HG03045 (cell line): ENCODE results near the gene MYLK2.
"Not testable (repeated sequence)": the region's sequence is repeated elsewhere in the genome, so short reads cannot be mapped to it uniquely, and the experiment has no call there.

Experiments
- ATAC-seq: cut with Tn5 transposase; IDR thresholded peaks from one replicate; pipeline ENCODE4 v1.9.1; 2021; ENCODE audit warnings: mild to moderate bottlenecking, moderate library complexity; ENCODE audit not compliant: unreplicated experiment

Gene MYLK2

GRCh38 chr20:31815408-31816188 lies 3.6 kb upstream of the MYLK2 start:
- no peak for ATAC-seq

- no peak for ATAC-seq
Measured at GRCh38 chr20:31816221-31816620, 2.9 kb upstream of the MYLK2 start.

DNA sequence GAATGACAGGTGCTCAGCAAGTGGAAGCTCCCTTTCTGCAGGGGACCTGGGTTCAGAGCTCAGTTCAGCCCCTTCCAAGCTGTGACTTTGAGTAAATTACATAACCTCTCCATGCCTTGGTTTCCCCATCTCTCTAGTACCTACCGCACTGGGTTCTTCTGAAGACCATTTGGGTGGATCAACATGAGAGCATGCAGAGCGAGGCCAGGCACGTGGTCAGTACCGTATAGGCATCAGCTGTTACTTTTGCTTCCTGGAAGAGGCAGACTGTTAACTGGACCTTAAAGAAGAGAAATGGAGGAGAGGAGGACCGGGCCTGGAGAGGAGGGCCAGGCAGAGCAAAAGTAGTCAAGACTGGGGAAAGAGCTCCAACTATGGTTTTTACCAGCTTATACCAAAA lies 1.7 kb upstream of the MYLK2 start:
- no peak for ATAC-seq

DNA sequence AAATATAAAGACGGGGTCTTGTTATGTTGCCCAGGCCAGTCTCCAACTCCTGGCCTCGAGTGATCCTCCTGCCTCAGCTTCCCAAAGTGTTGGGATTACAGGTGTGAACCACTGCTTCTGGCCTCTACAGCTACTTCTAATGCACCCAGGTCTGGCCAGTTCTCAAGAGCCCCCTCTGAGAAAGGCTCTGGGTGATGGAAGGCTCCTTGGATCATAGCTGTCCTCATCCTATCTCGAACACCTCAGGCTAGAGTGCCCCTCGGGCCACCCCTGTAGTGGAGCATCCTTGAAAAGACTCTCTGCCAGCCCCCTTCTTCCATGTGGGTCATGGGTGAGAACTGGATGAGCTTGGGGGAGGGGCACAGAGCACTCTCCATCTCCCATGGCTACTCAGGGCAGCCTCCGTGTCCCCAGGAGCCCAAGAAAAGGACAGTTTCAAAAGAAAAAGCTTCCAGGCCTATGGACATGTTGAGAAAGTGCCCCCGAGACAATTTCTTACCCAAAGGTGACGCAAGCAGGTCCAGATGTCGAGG lies 714 bp upstream of the MYLK2 start:
- no peak for ATAC-seq

- ATAC-seq = no peak
Measured at GRCh38 chr20:31820228-31820627, 1.1 kb downstream of the MYLK2 start.

GRCh38 chr20:31821427-31821826 lies 2.3 kb downstream of the MYLK2 start:
- ATAC-seq = no peak

DNA sequence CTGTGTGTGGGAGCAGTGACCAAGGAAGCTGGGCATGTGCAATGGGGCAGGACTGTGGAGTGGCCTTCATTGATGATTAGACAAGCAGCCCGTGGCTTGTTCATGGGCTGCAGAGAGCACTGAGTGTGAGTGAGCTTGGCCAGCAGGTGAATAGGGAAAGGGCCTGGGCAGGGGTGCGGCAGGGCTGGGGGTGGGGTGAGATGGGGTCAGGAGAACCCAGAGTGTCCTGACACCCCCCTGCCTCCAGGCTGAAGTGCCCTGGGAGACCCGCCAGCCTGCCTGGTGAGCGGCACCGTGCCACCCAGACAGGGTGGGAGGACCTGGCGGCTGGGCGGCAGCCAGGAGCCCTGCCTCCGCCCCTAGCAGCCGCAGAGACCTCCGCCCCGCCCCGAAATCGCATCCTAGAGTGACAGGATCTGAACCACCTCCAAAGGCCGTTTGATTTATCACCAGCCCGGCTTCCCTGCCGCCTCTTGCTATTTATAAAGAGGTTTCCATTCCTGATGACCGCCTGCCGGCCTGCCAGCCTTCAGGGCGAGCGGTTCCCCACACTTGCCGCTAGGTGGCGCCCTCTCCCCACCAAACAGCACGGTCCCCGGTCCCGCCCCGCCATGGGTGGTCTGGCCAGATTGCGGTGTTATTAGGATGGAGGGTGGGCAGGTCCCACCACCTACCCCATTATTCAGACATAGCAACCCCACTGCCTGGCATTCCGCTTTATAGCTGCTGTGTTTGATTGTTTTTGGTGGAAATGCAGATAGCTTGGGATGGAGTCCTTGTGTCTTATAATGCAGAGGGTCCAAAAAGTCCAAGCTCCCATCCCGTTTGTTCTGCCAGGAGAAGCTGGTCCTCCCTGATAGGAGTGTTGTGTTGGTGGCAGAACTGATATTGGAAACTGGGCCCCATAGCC lies 3.5 kb downstream of the MYLK2 start:
- ATAC-seq = no peak

- ATAC-seq = no peak
Measured at GRCh38 chr20:31823360-31824124, 4.4 kb downstream of the MYLK2 start.

DNA sequence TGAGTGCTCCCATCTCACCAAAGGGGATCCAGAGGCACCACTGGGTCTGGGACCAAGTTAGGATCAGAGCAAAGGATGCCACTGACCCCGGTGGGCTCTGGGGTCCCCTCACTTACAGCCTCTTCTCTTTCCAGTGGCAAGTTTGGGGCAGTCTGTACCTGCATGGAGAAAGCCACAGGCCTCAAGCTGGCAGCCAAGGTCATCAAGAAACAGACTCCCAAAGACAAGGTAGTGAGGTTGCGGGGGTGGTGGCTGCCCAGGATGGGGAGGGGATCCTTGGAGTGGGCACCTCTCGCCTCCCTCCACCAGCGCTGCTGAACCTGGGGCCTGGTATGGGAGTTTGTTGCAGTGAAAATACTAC lies 4.9 kb downstream of the MYLK2 start:
- no peak for ATAC-seq

DNA sequence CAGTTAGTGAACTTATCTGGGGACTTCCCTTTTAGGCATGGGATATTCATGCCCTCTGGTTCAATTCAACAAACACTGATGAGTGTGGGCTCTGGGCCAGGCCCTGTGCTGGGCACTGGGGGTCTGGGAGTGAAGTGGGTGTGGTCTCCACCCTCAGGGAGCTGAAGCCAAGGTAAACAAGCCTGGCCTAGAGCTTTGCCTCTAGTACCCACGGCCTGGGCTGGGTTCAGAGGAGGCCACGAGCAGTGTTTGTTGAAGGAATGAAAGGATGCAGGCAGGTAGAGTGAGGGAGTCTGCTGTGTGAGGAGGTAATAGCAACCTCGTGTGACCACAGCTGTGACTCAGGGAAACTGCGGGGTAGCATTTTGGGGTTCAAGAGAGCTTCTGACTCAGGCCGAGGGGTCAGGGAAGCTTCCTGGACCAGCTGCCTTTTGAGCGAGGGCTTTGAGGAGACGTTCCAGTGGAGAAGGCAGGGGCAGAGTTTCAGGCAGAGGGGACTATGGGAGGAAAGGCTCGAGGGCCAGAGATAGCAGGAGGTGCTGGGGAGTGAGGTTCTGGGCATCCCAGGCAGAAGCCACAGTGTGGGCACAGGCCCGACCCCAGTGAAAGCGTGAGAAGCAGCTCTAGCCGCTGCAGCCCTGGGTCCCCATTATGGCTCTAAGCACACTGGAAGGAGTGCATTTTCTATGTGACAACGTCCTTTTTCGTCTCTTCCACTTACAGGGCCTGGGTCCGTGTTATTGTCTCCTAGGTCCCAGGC lies 5.6 kb downstream of the MYLK2 start:
- no peak for ATAC-seq

GRCh38 chr20:31826074-31826473 lies 6.9 kb downstream of the MYLK2 start:
- no peak for ATAC-seq

DNA sequence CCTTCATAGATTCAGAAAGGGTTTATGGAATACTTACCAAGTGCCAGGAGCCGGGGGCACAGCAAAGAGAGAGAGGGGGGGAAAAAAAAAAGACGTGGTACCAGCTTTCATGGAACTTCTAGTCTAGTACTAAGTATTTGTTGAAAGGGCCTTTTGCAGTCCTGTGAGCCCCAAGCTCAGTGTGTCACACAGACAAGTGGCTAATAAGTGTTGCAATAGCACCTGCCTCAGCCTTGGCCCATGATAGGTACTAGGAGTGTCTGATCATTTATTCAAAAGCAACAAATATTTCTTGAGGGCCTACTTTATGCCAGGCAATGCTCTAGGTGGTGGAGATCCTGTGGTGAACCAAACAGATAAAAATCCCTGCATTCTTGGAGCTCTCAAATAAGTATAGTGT lies 7.9 kb downstream of the MYLK2 start:
- no peak for ATAC-seq

GRCh38 chr20:31828016-31828415 lies 8.9 kb downstream of the MYLK2 start:
- not testable (repeated sequence) for ATAC-seq

- no peak for ATAC-seq
Measured at GRCh38 chr20:31829731-31830130, 10.6 kb downstream of the MYLK2 start.

DNA sequence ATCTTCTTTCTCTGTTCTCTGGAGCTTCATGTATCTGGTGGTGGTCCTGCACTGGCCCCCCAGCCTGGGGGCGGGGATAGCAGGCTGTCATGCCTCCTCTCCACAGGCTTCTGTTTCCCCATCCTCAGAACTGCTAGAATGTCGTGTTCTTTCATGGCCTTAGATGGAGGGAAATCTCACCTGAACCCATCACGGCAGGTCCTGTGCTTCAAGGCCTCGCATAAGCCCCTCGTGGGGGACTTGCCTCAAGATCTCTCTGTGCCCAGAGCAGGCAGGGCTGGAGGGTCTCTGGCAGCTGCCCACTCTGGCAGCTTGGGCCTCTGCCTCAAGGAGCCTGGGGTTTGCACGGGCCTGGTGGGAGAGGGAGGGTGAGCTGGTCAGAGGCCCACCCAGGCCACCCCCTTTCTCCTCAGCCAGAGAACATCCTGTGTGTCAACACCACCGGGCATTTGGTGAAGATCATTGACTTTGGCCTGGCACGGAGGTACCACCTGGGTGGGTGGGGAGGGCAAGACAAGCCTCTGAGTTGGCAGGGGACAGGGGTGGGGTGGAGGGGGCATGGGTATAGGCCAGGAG lies 11.3 kb downstream of the MYLK2 start:
- no peak for ATAC-seq

DNA sequence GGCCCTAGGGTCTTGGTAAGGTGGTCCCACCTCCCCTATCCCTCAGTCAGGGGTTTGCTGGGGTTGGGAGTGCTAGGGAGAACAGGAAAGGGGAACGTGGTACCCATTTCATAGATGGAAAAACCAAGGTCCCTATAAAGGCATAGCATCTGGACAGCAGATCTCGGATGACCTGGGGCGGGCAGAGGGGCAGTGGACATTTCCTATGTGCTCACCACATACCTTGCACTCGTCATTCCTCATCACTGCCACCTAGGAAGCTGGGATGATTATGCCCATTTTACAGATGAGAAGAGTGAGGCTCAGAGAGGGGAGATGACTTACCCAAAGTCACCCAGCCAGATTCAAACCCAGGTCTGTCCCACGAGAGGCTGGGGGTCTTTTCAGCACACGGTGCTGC lies 12.1 kb downstream of the MYLK2 start:
- no peak for ATAC-seq

DNA sequence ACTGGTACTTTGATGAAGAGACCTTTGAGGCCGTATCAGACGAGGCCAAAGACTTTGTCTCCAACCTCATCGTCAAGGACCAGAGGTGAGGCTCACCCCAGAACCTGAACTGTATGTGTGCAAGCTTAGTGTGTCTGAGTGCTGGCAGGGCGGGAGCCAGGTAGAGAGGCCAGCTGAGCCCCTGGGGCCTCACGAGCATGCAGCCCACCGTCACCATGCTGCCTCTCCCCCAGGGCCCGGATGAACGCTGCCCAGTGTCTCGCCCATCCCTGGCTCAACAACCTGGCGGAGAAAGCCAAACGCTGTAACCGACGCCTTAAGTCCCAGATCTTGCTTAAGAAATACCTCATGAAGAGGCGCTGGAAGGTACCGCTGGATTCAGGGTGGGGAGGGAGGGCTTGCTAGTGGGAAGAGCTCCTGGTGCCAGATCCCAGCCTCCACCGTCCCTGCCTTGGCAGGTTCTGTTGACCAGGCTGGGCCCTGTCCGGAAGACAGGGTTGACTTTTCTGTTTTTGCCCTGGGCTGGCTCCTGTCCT lies 12.7 kb downstream of the MYLK2 start:
- ATAC-seq = no peak

- no peak for ATAC-seq
Measured at GRCh38 chr20:31833130-31833930, 14.2 kb downstream of the MYLK2 start.

DNA sequence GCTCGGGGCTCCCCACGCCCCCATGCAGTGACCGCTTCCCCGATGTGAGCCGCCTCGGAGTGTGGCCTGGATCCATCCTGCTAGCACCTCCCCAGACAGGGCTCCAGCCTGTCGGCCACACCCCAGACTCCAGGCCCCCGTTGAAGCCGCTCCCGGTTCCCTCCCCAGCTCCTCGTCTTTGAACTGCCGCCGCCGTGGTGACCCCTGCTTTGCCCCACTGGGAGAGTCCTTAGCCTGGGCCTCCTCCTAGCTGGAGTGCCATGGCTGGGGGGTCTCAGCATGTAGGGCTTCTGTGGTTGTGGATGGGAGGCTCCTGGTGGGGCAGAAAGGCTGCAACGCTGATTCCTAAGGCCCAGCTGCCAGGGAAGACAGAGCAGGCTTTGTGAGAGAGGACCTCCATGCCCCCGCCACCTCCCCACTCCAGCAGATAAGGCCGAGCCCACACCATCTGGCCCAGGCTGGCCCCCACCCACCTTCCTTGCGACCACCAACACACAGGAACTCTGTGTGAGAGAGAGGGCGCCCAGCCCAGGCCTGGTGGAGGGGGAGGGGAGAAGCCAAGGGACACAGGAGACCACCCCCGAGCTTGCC lies 14.9 kb downstream of the MYLK2 start:
- no peak for ATAC-seq
